HG02642 (cell line): ENCODE measurements around the gene CTXN1.
"Not testable (repeated sequence)": the region's sequence is repeated elsewhere in the genome, so short reads cannot be mapped to it uniquely, and the experiment has no call there.

Experiments used
- ATAC-seq: cut with Tn5 transposase; IDR thresholded peaks from one replicate; pipeline ENCODE4 v1.9.1; 2021; ENCODE audit warnings: mild to moderate bottlenecking; ENCODE audit not compliant: unreplicated experiment, poor library complexity

CTXN1 gene

DNA sequence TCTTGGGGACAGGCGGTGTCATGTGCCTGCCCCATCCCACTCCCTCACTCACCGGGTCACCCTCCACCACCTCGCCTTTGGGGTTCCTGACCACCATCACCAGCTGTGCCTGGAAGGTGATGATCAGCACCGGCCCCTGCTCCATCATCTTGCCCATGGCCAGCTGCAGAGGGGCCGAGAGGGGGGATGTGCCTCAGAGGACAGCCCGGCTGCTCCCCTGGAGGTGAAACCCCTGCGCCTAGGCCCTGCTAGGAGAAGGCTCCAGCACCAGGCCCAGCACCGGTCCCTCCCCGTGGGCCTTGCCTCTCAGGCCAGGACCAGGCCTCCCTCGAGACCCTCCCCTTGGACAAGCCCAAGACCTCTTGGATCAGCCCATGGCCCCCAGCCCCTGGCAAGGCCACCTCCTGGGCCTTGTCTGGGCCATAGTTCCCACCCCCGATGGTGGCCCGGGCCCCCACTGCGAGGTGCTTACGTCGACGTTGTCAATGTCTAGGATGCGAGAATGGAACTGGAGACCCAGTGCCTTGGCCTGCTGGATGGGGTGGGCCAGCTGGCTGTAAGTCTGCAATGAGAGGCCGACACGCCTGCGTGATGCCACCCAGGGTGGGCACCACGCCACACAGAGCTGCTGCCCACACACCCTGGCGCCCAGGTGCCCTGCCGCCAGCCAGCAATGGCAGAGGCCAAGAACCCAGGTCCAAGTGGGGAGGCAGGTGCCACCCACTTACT lies 1.8 kb upstream of the CTXN1 start:
- ATAC-seq = no peak

DNA sequence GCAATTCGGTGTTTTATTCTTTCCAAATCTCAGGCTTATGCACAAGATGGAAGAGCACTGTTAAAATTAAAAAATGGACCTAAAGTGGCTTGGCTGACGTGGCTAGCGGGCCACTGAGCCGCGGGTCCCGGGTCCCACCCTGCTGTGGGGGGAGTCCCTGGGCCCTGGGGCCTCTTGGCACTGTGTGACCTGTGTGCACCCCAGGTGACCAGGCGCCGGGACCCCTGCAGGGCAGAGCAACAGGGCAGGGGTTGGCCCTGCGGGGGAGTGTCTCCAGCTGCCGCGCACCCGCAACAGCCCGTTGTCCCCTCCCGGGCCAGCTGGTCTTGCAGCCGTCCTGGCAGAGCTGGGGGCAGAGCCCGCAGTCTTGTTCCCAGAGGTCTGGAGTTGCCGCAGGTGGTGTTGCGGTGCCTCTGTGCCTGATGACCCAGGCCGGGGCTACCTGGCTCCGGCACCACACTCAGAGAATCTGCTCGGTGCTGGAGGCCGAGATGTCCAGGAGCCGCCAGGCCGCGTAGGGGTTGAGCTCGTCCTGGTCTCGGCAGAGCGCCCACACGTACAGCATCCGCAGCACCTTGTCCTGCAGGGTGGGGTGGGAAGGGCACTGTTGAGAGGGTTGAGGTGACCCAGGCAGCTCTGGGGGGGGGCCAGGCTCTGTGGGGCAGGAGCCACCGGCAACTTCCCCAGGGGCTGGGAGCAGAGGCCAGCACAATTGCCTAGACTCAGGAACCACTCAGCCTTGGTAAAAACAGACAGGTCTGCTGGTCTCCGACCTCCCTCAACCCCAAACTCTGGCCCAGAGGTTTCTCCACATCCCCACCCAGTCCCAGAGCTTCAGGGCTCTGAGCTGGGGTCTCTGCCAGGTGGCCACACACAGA lies 1.0 kb upstream of the CTXN1 start:
- ATAC-seq = no peak

DNA sequence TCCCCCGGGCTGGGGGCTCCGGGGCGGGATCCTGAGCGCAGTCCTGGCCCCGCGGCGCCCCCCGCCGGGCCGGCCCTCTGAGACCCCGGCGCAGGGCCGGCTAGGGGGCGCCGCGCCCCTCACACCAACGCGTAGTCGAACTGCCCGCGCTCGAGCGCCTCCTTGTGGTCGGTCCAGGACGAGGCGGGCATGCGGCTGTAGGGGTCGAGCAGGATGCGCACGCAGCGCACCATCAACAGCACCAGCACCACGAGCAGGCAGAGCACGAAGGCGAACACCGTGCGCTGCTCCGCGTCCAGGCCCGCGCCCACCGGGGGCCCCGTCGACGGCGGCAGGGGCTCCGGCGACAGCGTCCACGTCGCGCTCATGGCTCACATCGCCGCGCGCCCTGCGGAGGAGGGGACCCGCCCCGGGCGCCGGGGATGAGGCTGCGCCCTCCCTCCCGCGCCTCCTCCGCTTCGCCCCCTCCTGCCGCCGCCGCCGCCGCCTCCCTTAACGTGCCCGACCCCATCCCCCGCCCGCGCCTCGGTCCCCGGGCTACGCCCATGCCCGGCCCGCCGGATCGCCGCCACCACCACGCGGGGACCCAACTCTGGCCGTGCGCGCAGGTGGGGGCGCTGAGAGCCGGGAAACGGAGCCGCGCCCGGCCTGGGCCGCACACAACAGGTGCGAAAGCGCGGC lies 624 bp downstream of the CTXN1 start:
- ATAC-seq = no peak

DNA sequence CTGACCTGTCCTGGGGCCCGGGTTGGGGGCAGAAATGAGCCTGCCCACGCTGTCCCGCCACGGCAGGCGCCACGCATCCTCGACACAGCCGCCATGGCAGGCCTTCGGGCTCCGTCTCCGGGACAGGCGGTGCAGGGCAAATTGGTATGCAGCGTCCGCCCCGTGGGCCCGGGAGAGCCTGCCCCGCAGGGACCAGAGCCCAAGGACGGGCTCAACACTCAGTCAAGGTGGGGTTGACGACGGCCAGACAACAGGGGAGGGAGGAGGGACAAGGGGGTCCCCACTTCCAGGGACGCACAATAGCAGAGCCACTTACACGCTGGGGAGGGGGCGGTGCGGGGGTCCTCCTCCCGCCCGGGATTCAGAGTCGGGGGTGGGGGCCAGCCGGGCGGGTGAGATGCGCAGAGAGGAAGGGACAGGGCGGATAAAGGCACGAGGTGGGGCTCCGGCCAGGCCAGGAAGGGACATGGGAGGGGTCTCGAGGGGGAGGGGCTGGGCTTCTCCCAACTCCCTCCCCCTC lies 1.2 kb downstream of the CTXN1 start:
- no peak for ATAC-seq

- ATAC-seq = no peak
Measured at GRCh38 chr19:7924241-7924640, 1.7 kb downstream of the CTXN1 start.

GRCh38 chr19:7923295-7924191 lies 2.4 kb downstream of the CTXN1 start:
- no peak for ATAC-seq

- ATAC-seq = no peak
Measured at GRCh38 chr19:7922836-7923195, 3.1 kb downstream of the CTXN1 start.

DNA sequence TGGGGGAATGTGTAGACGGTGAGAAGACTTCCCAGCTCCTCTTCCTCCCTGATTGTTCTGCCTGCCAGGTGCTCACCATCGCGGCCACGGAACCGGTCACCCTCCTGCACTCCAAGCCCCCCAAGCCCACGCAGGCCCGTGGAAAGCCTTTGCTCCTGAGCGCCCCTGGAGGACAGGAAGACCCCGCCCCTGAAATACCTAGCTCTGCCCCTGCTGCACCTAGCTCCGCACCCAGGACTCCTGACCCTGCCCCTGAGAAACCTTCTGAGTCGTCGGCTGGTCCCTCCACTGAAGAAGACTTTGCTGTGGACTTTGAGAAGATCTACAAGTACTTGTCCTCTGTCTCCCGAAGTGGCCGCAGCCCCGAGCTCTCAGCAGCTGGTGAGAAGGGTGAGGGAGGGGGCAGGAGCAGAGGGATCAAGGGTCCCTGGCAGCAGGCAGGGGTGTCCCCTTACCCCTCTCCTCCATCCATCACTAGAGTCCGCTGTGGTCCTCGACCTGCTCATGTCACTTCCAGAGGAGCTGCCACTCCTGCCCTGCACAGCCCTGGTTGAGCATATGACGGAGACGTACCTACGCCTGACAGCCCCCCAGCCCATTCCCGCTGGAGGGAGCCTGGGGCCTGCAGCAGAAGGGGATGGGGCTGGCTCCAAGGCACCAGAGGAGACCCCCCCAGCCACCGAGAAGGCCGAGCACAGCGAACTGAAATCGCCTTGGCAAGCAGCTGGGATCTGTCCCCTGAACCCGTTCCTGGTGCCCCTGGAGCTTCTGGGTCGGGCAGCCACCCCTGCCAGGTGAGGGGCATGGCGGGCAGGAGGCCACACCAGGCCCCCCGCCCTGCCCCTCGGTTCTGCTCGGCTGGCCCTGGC lies 3.7 kb downstream of the CTXN1 start:
- ATAC-seq = no peak

DNA sequence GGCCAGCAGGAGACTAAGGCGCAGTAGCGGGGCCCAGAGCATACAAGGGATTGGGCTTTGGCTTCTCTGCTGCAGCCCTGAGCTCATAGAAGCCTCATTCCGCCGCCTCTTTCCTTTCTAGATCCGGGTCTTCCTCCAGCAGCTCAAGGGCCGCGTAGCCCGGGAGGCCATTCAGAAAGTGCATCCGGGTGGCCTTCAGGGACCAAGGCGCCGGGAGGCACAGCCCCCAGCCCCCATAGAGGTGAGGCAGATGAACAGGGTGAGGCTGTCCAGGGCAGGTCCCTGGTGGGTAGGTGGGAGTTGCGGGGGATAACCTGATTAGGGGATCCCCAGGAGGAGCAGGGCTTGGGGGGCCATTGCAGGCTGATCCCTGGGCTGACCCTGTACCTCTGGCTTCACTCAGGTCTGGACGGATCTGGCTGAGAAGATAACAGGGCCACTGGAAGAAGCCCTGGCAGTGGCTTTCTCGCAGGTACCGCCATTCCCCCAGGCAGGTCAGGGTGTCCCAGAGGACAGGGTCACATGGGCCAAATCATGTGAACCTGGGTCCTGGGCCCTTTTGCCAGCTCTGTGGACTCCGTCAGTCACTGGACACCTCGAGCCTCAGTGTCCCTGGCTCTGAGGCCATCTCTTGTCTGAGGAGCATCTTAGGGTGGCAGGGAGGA lies 4.5 kb downstream of the CTXN1 start:
- no peak for ATAC-seq

- ATAC-seq = peak; percentile 50
Measured at GRCh38 chr19:7920519-7921301, 5.2 kb downstream of the CTXN1 start.

GRCh38 chr19:7919610-7920518 lies 6.1 kb downstream of the CTXN1 start, which contains the start of gene SNAPC2:
SNAPC2 (plus strand) TSS chr19:7920338; CDS start chr19:7920367, 29 bp downstream.
- peak; percentile 62 for ATAC-seq

- ATAC-seq = no peak
Measured at GRCh38 chr19:7918615-7919421, 7.1 kb downstream of the CTXN1 start.

DNA sequence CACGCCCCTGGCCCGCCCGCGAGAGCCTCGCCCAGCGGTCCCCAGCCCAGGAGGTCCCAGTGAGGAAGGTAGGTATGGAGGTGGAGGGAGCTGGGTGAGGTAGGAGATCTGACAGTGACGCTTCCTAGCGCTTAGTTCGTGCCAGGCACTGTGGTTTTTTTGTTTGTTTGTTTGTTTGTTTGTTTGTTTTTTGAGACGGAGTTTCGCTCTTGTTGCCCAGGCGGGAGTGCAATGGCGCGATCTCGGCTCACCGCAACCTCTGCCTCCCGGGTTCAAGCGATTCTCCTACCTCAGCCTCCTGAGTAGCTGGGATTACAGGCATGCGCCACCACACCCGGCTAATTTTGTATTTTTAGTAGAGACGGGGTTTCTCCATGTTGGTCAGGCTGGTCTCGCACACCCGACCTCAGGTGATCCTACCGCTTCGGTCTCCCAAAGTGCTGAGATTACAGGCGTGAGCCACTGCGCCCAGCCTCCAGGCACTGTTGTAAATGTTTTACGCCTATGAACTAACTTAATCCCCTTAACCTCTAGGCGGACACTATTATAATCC lies 7.8 kb downstream of the CTXN1 start:
- ATAC-seq = not testable (repeated sequence)

GRCh38 chr19:7917267-7918061 lies 8.5 kb downstream of the CTXN1 start:
- ATAC-seq = no peak

DNA sequence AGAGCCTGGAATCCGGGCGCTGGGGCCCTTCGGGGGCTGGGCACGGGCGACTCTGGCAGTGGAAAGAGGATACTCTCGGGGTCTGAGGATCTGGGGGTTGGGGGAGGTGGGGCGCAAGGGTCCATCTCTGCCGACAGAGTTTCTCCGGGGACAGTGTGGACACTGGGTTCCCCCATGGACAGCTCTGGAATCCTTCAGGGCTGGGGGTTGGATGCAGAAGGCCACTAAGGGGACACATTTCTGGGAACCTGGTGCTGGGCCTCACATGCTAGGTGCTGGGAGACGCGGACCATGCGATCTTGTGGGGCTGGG lies 9.0 kb downstream of the CTXN1 start:
- ATAC-seq = no peak
